Omental fat pad (tissue), 4 donors: Measurements from ENCODE around the gene PRKAG1. TPM values are rescaled to one million over a fixed set of nuclear protein-coding genes. Genes with fewer than 3 reads are reported as not detected.

ENCODE experiments used
- ATAC-seq: fragments of 150-250 bp; one replicate; pipeline ENCODE4 v1.9.1; 2016; ENCODE audit warnings: mild to moderate bottlenecking, moderate library complexity; ENCODE audit not compliant: low FRiP score
- DNase-seq: peaks from one replicate; pipeline ENCODE4 v3.0.0-alpha.2; 2019; ENCODE audit warnings: low spot score
- small RNA-seq: library from RNA; depleted of rRNA; stranded (forward); fragments of <200 nt; gene quantifications from one replicate; pipeline ENCODE3, GENCODE V24; 2016
- total RNA-seq, 4 donors: library from RNA; depleted of rRNA; stranded (reverse); fragments of >200 nt; gene quantifications; one replicate each; pipeline ENCODE4 v1.1.0, GENCODE V29; 2016
- TF ChIP-seq, protein P1 (sequence below), 3 donors: fragments of 450-650 bp; IDR thresholded peaks; one replicate each; pipeline ENCODE4 v1.5.1; 2016 to 2017; ENCODE audit warnings: antibody characterized with exemption in 3 of 3, mild to moderate bottlenecking in 3 of 3, moderate library complexity in 2 of 3

PRKAG1 gene
- total RNA-seq, 4 donors from 2014 or later: 40.0 to 64.2 (median 54.4) TPM

DNA sequence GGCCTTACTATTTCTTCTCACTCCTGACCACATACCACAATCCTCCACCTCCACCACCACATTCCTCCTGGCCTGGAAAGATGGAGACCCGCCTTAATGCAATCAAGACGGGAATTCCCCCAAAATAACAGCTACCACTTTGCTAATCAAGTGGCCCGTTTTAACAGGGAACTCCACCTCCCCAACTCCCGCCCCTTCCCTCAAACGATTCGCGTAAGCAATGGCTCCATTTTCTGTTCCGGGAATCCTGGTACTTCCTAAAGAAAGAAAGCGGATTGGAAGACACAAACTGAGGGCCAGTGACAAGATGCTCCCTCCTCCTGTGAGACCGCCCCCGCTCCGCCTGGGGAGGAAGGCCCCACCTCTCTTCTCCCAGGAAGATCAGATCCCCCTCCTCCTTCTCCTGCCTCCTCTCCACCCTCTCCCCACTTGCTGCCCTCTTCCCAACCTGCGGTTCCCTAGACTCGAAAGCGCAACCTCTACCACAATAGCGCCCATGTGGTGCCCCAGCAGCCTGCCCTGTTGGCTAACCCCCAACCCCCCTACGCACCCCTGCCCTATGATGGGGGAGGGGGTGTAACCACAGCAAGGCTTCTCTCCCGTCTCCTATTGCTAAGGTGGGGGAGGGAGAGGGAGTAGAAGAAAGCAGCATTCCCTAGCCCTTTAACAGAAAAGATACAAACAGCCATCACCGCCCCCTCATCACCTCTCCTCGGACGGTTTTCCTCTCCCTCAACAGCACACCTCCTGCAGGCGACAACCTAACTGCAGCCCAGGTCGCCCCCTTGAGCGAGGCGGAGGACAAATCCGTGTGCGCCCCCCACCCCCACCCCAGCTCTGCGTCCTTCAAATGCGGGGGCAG, 62.1 kb downstream of the PRKAG1 start:
- TF ChIP-seq, protein P1, sequence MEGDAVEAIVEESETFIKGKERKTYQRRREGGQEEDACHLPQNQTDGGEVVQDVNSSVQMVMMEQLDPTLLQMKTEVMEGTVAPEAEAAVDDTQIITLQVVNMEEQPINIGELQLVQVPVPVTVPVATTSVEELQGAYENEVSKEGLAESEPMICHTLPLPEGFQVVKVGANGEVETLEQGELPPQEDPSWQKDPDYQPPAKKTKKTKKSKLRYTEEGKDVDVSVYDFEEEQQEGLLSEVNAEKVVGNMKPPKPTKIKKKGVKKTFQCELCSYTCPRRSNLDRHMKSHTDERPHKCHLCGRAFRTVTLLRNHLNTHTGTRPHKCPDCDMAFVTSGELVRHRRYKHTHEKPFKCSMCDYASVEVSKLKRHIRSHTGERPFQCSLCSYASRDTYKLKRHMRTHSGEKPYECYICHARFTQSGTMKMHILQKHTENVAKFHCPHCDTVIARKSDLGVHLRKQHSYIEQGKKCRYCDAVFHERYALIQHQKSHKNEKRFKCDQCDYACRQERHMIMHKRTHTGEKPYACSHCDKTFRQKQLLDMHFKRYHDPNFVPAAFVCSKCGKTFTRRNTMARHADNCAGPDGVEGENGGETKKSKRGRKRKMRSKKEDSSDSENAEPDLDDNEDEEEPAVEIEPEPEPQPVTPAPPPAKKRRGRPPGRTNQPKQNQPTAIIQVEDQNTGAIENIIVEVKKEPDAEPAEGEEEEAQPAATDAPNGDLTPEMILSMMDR (IDR thresholded peaks at IDR 0.05): no peak
- peak; percentile 92 for ATAC-seq
- DNase-seq: peak; percentile 68

DNA sequence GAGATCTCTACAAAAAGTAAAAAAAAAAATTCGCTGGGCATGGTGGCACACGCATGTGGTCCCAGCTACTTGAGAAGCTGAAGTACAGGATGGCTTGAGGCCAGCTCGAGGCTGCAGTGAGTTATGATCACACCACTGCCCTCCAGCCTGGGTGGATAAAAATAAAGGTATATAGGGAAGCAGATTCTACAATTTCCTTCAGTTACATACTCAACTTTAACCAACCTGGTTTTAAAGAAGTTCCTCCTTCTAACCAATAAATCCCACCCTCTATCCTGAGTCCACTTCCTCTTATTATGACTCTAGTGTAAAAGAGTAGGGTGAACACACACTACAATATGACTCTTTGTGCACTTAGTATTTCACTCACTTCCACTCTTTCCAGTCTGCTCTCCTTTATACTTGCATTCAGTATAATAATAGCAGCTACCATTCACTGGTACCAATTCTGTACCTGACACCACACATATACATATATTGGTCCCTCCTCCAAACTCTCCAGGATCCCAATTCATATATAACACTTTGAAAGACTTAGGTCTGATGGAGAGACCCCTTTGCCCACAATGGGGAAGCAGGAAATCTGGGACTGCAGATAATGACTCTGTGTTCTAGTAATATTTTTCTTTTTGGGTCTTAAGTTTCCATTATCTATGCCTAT, 63.6 kb downstream of the PRKAG1 start:
- no peak for DNase-seq
- no peak for ATAC-seq
- TF ChIP-seq, protein P1 (IDR thresholded peaks at IDR 0.05): no peak

DNA sequence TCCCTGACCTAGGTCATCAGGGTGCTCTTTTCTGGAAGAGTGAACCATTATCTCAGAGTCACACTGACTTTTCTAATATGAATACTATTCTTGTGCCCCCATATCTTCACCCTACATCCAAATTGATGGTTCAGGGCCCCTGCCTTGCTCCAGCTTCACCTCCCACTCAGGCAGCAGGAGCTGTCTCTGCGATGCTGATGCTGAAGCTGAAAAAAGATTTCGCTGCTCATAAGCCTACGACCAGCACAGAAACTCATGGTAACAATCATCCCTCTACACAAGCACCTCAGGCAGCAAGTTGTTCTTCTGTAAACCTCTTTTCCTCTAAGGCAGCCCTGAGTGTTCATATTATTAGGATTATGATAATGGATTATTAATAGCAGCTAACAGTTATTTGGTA, 64.5 kb downstream of the PRKAG1 start:
- ATAC-seq (no peak), DNase-seq (no peak)
- TF ChIP-seq, protein P1 (IDR thresholded peaks at IDR 0.05): no peak

DNA sequence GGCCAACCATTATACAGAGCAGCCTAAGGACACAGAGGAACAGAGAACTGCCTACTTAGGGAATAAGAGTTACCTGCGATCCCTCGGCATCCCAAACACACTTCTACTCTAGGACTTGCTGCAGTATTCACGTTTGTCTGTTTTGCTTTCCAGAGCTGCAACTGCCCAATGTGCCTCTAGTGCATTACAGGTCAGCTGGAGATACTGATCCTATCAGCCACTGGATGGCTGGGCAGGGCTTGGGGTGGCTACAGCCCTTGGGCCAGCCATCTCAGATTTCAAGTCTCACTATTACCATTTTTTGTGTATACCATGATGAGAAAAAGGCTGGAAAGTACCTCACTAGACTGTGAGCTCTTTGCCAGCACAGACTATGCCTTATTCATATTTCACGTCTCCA, 65.9 kb downstream of the PRKAG1 start:
- TF ChIP-seq, protein P1 (IDR thresholded peaks at IDR 0.05): no peak
- DNase-seq (no peak), ATAC-seq (no peak)

Small RNAs within 50 kb of the gene (small RNA-seq; reads per million reads assigned to genes)
- gene RNU6-940P: not detected

Other genes with a start within 250 kb of the PRKAG1 start
- gene ADCY6, start 229.7 kb downstream of the PRKAG1 start, total RNA-seq: 10 to 100 TPM; 30.9 to 57.1 (median 47.9) TPM
- 10 to 100 TPM in 1 of 4 donors, 1 to 10 TPM in 3; 6.8 to 18.1 (median 8.5) TPM for gene CACNB3, start 200.3 kb downstream of the PRKAG1 start, total RNA-seq
- 10 to 100 TPM; 44.9 to 85.0 (median 62.0) TPM for gene DDX23, start 166.6 kb downstream of the PRKAG1 start, total RNA-seq
- 1 to 10 TPM; 1.3 to 5.8 (median 4.6) TPM for gene RND1, start 152.9 kb downstream of the PRKAG1 start, total RNA-seq
- 10 to 100 TPM; 14.7 to 32.1 (median 22.5) TPM for gene FKBP11, start 93.3 kb downstream of the PRKAG1 start, total RNA-seq
- 10 to 100 TPM; 57.1 to 91.5 (median 68.3) TPM for gene ARF3, start 61.3 kb downstream of the PRKAG1 start, total RNA-seq
- 1 to 10 TPM in 1 of 4 donors, under 1 TPM in 3; 0.36 to 2.5 (median 0.56) TPM for gene WNT10B, start 47.0 kb downstream of the PRKAG1 start, total RNA-seq
- gene WNT1, start 40.5 kb downstream of the PRKAG1 start, total RNA-seq: under 1 TPM in 1 of 4 donors, not detected in 3; 0.60 TPM
- gene DDN, start 19.4 kb downstream of the PRKAG1 start, total RNA-seq: under 1 TPM in 2 of 4 donors, not detected in 2; 0.12 to 0.65 TPM
- 10 to 100 TPM; 31.2 to 87.0 (median 49.0) TPM for gene KMT2D, start 42.0 kb upstream of the PRKAG1 start, total RNA-seq
- gene RHEBL1, start 51.2 kb upstream of the PRKAG1 start, total RNA-seq: under 1 TPM in 1 of 4 donors, not detected in 3; 0.96 TPM
- gene DHH, start 76.0 kb upstream of the PRKAG1 start, total RNA-seq: 1 to 10 TPM in 2 of 4 donors, under 1 TPM in 2; 0.72 to 2.0 (median 1.3) TPM
- gene LMBR1L, start 92.1 kb upstream of the PRKAG1 start, total RNA-seq: 10 to 100 TPM; 23.2 to 68.4 (median 37.8) TPM
- gene TUBA1B, start 112.6 kb upstream of the PRKAG1 start, total RNA-seq: 1,000 to 10,000 TPM in 1 of 4 donors, 100 to 1,000 TPM in 3; 608 to 1,018 (median 745) TPM
- gene TUBA1A, start 170.3 kb upstream of the PRKAG1 start, total RNA-seq: 100 to 1,000 TPM; 145 to 210 (median 159) TPM
- 100 to 1,000 TPM in 3 of 4 donors, 10 to 100 TPM in 1; 67.8 to 649 (median 241) TPM for gene TUBA1C, start 246.3 kb upstream of the PRKAG1 start, total RNA-seq